OCI-LY1 (cell line): ENCODE data around the gene FMN2.

Experiments used
- EZH2 ChIP-seq: fragments of 200-600 bp; sonication (generic), shearing (Covaris generic); IDR thresholded peaks from 2 replicates; pipeline ENCODE4 v1.8.0; 2017; ENCODE audit warnings: borderline replicate concordance, mixed run types, mild to moderate bottlenecking, antibody characterized with exemption, low read length, moderate library complexity, mixed read lengths
- TF ChIP-seq, protein P1 (sequence below): fragments of 200-600 bp; sonication (generic), shearing (Covaris generic); IDR thresholded peaks from 2 replicates; pipeline ENCODE4 v1.5.1; 2017; ENCODE audit warnings: mild to moderate bottlenecking, antibody characterized with exemption, low read length, moderate library complexity, mixed read lengths

DNA sequence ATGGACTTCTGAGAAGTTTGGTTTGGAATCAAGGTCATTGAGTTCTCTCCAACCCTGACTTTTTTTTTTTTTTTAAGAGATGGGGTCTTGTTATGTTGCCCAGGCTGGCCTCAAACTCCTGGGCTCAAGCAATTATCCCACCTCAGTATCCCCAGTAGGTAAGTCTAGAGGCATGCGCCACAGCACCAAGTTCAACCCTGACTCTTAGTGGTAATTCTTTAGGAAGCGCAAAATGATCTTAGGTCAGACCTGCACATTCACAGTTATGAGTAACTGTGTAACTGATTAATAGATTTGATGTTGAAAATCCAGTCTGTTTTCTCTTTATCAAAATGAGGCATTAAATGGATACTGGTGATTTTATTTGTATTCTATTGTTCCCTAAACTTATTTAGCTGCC, 424.4 kb downstream of the FMN2 start:
- TF ChIP-seq, protein P1, sequence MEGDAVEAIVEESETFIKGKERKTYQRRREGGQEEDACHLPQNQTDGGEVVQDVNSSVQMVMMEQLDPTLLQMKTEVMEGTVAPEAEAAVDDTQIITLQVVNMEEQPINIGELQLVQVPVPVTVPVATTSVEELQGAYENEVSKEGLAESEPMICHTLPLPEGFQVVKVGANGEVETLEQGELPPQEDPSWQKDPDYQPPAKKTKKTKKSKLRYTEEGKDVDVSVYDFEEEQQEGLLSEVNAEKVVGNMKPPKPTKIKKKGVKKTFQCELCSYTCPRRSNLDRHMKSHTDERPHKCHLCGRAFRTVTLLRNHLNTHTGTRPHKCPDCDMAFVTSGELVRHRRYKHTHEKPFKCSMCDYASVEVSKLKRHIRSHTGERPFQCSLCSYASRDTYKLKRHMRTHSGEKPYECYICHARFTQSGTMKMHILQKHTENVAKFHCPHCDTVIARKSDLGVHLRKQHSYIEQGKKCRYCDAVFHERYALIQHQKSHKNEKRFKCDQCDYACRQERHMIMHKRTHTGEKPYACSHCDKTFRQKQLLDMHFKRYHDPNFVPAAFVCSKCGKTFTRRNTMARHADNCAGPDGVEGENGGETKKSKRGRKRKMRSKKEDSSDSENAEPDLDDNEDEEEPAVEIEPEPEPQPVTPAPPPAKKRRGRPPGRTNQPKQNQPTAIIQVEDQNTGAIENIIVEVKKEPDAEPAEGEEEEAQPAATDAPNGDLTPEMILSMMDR: no peak
- TF ChIP-seq EZH2: no peak
